DMS153 treated with DMSO at 0.1 percent for 48 hours (cell line): Measurements from ENCODE around the gene FBXL17.

Source experiments
- DNase-seq: peaks from one replicate; lab custom pipeline; 2025; ENCODE audit not compliant: unreplicated experiment; lab: John Stamatoyannopoulos, UW

Gene FBXL17

GRCh38 chr5:108375768-108376167, 6.1 kb downstream of the FBXL17 start:
- DNase-seq, result no peak

GRCh38 chr5:108373426-108373825, 8.5 kb downstream of the FBXL17 start:
- no peak for DNase-seq

DNA sequence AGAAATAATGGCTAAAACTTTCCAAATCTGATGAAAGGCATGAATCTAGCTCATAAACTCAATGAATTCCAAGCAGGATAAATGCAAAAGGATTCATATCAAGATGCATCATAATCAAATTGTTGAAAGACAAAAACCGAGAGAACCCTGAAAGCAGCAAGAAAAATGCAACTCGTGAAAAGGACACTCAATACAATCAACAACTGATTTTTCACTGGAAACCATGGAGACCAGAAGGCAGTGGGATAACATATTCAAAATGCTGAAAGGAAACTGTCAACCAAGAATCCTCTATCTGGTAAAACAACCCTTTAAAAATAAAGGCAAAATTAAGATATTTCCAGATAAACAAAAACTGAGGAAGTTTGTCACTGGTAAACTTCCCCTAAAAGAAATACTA, 9.5 kb downstream of the FBXL17 start:
- DNase-seq, result no peak

DNA sequence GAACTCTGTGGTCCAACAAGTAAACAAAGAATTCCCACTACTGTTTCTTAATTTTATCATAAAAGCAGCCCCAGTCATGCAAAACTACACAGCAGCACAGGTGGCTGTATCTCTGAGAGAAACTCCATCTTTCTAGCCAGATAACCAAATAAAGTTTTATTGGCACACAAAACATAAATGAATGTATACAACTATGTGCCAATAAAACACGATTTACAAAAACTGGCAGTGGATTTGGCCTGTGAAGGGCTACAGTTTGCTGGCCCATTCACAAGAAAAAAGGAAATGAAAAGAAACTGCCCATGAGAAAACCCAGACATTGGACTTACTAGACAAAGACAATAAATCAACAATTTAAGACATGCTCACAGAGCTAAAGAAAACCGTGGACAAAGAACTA, 10.6 kb downstream of the FBXL17 start:
- no peak for DNase-seq

- no peak for DNase-seq
Measured at GRCh38 chr5:108369167-108369566, 12.7 kb downstream of the FBXL17 start.

- DNase-seq, result no peak
Measured at GRCh38 chr5:108367679-108368334, 14.1 kb downstream of the FBXL17 start.

- no peak for DNase-seq
Measured at GRCh38 chr5:108366500-108366899, 15.4 kb downstream of the FBXL17 start.

- DNase-seq, result no peak
Measured at GRCh38 chr5:108361771-108362170, 20.1 kb downstream of the FBXL17 start.

GRCh38 chr5:108361239-108361638, 20.7 kb downstream of the FBXL17 start:
- no peak for DNase-seq

- DNase-seq, result no peak
Measured at GRCh38 chr5:108360280-108360679, 21.6 kb downstream of the FBXL17 start.

DNA sequence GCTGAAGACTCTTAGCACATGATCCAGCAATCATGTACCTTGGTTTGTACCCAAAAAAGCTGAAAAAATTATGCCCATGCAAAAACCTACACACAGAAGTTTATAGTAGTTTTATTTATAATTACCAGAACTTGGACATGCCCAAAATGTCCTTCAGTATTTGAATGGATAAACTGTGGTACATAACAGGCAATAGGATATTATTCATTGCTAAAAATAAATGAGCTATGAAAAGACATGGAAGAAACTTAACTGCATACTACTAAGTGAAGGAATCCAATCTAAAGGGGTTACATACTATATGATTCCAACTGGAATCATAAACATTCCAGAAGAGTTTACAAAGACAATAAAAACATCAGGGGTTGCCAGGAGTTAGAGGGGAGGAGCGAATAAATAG, 25.6 kb downstream of the FBXL17 start:
- no peak for DNase-seq

DNA sequence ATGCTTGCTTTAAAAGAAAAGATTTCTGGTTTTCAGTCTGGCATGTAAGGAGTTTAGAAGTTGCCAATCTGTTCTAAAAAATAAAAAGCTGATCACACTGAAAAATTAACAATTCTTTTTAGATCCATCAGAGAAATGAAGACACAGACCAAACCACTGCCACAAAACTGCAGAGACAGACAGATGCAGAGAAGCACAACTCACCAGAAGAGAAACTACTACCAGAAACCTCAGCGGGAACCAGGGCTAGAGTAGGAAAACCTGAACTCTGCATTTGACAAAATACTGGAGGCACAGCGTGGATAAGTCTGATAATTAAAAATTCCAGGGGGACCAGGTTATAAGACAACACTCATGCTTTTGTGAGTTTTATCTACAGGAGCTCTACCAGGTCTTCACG, 28.8 kb downstream of the FBXL17 start:
- DNase-seq, result no peak

- DNase-seq, result peak; percentile 21
Measured at GRCh38 chr5:108345541-108346171, 36.2 kb downstream of the FBXL17 start.

GRCh38 chr5:108344103-108344822, 37.6 kb downstream of the FBXL17 start:
- no peak for DNase-seq

DNA sequence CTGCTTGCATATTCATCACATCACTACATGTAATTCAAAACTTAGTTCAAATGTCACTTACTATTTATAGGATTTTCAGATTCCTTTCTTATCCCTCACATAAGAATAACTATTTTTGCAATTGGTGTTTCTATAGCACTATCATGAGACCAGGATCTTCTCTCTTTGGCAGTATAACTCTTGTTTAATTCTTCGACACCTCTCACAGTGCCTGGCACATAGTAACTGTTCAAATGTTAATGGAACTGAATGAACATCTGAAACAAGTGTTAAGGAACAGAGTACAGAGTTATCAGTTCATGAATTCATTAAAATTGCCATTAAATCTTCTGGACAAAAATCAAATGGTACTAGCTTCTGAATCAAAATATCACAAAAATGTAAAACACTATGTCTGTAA, 40.0 kb downstream of the FBXL17 start:
- DNase-seq, result no peak

GRCh38 chr5:108340131-108340530, 41.8 kb downstream of the FBXL17 start:
- no peak for DNase-seq

GRCh38 chr5:108339220-108339619, 42.7 kb downstream of the FBXL17 start:
- no peak for DNase-seq

- no peak for DNase-seq
Measured at GRCh38 chr5:108334225-108334624, 47.7 kb downstream of the FBXL17 start.

DNA sequence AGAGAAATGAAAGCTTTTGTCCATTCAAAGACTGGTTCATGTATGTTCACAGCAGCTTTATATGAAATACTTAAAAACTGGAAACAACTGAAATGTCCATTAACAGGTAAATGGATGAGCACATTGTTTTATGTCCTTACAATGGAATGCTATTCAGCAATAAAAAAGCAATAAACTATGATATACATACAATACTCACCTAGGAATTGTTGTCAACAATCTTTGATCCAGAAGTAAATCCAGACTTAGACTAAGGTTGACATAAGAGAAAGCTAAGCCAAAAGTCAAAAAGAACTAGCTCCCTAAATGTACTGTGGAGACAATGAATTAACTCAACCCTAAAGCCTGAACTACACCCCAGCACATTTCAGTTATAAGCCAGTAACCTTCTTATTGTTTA, 54.9 kb downstream of the FBXL17 start:
- no peak for DNase-seq

- no peak for DNase-seq
Measured at GRCh38 chr5:108324886-108325285, 57.0 kb downstream of the FBXL17 start.

DNA sequence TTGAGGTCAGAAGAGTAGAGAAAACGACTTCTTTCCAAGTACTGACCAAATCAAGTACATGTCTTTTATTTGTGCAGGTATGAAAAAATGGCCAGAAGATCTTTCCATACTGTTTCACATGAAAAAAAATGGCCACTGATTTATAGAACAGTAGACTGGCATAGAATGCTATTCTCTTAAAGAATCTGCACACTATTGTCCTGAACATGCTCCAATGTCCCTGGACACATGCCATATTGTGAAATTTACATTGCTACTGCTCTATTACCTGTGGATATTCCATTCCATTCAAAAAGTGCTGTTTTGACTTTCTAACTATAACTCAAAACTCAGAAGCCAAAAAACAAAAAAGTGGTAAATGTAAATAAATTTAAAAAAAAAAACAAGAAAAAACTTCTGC, 60.6 kb downstream of the FBXL17 start:
- no peak for DNase-seq

DNA sequence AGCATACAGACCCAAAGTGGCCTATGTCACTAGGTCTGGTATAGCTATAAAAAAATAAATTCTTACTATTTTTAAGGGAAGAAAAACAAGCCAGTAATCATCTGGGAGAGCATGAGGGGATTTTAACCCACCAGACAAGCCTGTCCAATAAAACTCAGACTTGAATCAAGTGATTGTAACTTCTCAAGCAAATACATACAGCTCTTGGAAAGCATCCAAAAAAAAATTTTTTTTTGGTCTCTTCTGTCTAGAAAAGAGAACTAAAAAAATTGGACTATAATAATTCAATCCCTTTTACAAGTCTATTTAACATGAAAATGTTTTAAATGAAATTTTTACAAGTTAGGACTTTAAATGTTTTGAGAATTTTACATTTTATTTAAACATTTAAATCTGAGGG, 61.7 kb downstream of the FBXL17 start:
- DNase-seq, result no peak
